GM12865 (cell line): Measurements from ENCODE around the gene TAS2R3.
"Not testable (repeated sequence)": the region's sequence is repeated elsewhere in the genome, so short reads cannot be mapped to it uniquely, and the experiment has no call there.

Experiments used
- DNase-seq: peaks from one replicate; pipeline ENCODE4 v3.0.0; 2010; ENCODE audit warnings: low read depth
- H3K4me3 ChIP-seq: 2 replicates; pipeline ENCODE4 v1.5.1; 2011; ENCODE audit warnings: mild to moderate bottlenecking, low read depth, low read length, control low read depth
- TF ChIP-seq, protein P1 (sequence below): IDR thresholded peaks from 2 replicates; pipeline ENCODE4 v1.5.1; 2011; ENCODE audit warnings: low read length, control low read depth, low read depth, inconsistent platforms; ENCODE audit not compliant: insufficient read depth; ENCODE audit errors: missing control alignments

Gene TAS2R3

DNA sequence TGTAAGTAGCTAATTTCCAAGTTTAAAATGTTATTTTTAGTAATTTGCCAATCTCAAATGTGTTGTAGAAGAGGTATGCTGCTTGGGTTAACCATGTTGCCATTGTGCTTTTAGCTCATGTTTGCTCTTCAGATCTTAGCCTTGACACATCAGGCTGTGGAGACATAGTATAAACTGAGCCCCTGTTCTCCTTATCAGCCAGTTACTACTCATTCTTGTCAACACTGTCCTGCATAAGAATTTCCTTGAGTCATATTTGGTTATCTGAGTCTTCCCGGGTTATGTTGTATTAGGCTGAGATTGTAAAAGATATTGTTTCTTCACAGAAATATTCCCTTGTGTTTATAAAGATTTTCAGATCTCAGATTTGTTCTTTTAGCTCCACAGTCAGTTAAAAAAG is 21.7 kb upstream of the TAS2R3 start:
- no peak for DNase-seq
- TF ChIP-seq, protein P1, sequence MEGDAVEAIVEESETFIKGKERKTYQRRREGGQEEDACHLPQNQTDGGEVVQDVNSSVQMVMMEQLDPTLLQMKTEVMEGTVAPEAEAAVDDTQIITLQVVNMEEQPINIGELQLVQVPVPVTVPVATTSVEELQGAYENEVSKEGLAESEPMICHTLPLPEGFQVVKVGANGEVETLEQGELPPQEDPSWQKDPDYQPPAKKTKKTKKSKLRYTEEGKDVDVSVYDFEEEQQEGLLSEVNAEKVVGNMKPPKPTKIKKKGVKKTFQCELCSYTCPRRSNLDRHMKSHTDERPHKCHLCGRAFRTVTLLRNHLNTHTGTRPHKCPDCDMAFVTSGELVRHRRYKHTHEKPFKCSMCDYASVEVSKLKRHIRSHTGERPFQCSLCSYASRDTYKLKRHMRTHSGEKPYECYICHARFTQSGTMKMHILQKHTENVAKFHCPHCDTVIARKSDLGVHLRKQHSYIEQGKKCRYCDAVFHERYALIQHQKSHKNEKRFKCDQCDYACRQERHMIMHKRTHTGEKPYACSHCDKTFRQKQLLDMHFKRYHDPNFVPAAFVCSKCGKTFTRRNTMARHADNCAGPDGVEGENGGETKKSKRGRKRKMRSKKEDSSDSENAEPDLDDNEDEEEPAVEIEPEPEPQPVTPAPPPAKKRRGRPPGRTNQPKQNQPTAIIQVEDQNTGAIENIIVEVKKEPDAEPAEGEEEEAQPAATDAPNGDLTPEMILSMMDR: no peak
- H3K4me3 ChIP-seq: no peak overlapping the region

- TF ChIP-seq, protein P1: no peak
- no peak overlapping the region for H3K4me3 ChIP-seq
- DNase-seq: no peak
Observed at GRCh38 chr7:141744131-141744530, 19.8 kb upstream of the TAS2R3 start.

GRCh38 chr7:141748396-141748795 is 15.5 kb upstream of the TAS2R3 start:
- no peak for DNase-seq
- no peak overlapping the region for H3K4me3 ChIP-seq
- TF ChIP-seq, protein P1: no peak

DNA sequence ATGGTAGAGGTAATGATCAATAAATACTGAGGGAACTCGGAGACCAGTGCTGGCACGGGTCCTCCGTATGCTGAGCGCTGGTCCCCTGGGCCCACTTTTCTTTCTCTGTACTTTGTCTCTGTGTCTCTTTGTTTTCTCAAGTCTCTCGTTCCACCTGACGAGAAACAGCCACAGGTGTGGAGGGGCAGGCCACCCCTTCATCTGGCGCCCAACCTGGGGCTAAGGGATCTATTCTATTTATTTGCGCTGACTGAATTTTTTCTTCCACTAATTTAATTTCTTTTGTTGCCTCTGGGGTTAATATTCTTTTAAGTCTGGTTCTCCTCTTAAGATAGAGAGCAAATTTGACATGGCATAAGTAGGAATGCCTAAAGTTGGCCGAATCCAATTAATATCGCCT is 12.0 kb upstream of the TAS2R3 start:
- not testable (repeated sequence) for DNase-seq, H3K4me3 ChIP-seq

- TF ChIP-seq, protein P1: peak; percentile 15
- no peak overlapping the region for H3K4me3 ChIP-seq
- no peak for DNase-seq
Observed at GRCh38 chr7:141752634-141753033, 11.3 kb upstream of the TAS2R3 start.

GRCh38 chr7:141754939-141755338 is 9.0 kb upstream of the TAS2R3 start:
- DNase-seq: peak; percentile 32
- no peak overlapping the region for H3K4me3 ChIP-seq
- TF ChIP-seq, protein P1: peak; percentile 46

- not testable (repeated sequence) for H3K4me3 ChIP-seq, DNase-seq
Observed at GRCh38 chr7:141770083-141770583, 6.2 kb downstream of the TAS2R3 start.

- DNase-seq: no peak
- TF ChIP-seq, protein P1: no peak
- H3K4me3 ChIP-seq: no peak within 1 kb of the TSS
Observed at GRCh38 chr7:141776374-141776773, 12.5 kb downstream of the TAS2R3 start, which contains the start of gene TAS2R4. TAS2R4 (plus strand) TSS chr7:141776674; CDS start chr7:141778489, 1,815 bp downstream.
